NCI-H1417 treated with DMSO at 0.1 percent for 48 hours (cell line): ENCODE data around the gene SCN11A.
"Not testable (repeated sequence)": the region's sequence is repeated elsewhere in the genome, so short reads cannot be mapped to it uniquely, and the experiment has no call there.

Experiments used
- DNase-seq: peaks from one replicate; lab custom pipeline; 2025; lab: John Stamatoyannopoulos, UW

Gene SCN11A

GRCh38 chr3:39065197-39065596, 13.5 kb upstream of the SCN11A start:
- no peak for DNase-seq

- no peak for DNase-seq
Observed at GRCh38 chr3:39064646-39065045, 12.9 kb upstream of the SCN11A start.

GRCh38 chr3:39063143-39063542, 11.4 kb upstream of the SCN11A start:
- DNase-seq, result no peak

GRCh38 chr3:39062180-39062579, 10.4 kb upstream of the SCN11A start:
- no peak for DNase-seq

- DNase-seq, result not testable (repeated sequence)
Observed at GRCh38 chr3:39061228-39061627, 9.5 kb upstream of the SCN11A start.

- no peak for DNase-seq
Observed at GRCh38 chr3:39056151-39056550, 4.4 kb upstream of the SCN11A start.

GRCh38 chr3:39053696-39054095, 2.0 kb upstream of the SCN11A start:
- DNase-seq, result no peak

GRCh38 chr3:39052583-39052982, 839 bp upstream of the SCN11A start:
- DNase-seq, result no peak

- DNase-seq, result no peak
Observed at GRCh38 chr3:39050029-39050428, 1.7 kb downstream of the SCN11A start.

- DNase-seq, result no peak
Observed at GRCh38 chr3:39038165-39038564, 13.6 kb downstream of the SCN11A start.

GRCh38 chr3:39029556-39029955, 22.2 kb downstream of the SCN11A start:
- no peak for DNase-seq

GRCh38 chr3:39028546-39028945, 23.2 kb downstream of the SCN11A start:
- no peak for DNase-seq

GRCh38 chr3:39025222-39025970, 26.3 kb downstream of the SCN11A start:
- DNase-seq, result no peak

GRCh38 chr3:39024497-39024896, 27.2 kb downstream of the SCN11A start:
- DNase-seq, result no peak

GRCh38 chr3:39022286-39022630, 29.5 kb downstream of the SCN11A start:
- DNase-seq, result no peak

GRCh38 chr3:39021465-39022285, 30.1 kb downstream of the SCN11A start:
- no peak for DNase-seq

GRCh38 chr3:39021029-39021428, 30.7 kb downstream of the SCN11A start:
- DNase-seq, result no peak

GRCh38 chr3:39019299-39019698, 32.4 kb downstream of the SCN11A start:
- no peak for DNase-seq

GRCh38 chr3:39015418-39015817, 36.3 kb downstream of the SCN11A start:
- no peak for DNase-seq

GRCh38 chr3:39013921-39014509, 37.7 kb downstream of the SCN11A start:
- no peak for DNase-seq

GRCh38 chr3:39013289-39013688, 38.5 kb downstream of the SCN11A start:
- DNase-seq, result no peak

- DNase-seq, result no peak
Observed at GRCh38 chr3:39011191-39011736, 40.5 kb downstream of the SCN11A start.

- DNase-seq, result no peak
Observed at GRCh38 chr3:39005295-39005694, 46.4 kb downstream of the SCN11A start.
